Measurements from ENCODE around the gene RTN4R. TPM values are rescaled to one million over a fixed set of nuclear protein-coding genes. Genes with fewer than 3 reads are reported as not detected.

RTN4R gene
- total and polyA plus RNA-seq, 2 donors (not counting 1 experiment from before 2014, with no cell fraction given), result 0.42 to 0.79 TPM

DNA sequence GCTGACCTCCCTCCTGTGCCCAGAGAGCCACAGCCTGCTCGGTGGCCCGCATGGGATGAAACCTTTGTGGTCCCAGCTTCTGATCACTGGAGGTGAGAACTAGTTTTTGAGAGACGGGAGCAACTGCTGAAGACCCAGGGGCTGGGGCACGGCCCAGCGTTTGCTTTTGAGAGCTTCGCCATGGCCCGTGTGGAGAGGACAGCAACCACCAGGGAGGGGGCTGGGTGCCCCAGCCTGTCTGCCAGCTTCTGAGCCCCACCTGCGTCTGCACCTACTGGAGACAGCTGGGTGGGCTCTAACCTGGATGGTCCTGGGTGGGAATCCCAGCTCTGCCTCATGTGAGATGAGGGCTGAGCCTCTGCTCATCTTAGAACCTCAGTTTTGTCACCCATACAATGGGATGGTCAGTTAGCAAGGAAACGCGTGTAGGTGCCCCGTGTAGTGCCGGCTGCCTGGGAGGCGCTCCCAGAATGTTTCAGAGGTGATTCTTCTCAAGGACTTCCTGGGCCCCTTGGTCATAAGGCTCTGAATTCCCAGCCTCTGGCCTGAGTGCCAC is 66.2 kb downstream of the RTN4R start:
- intact Hi-C loops (cut with micrococcal nuclease), result no loop called here
- no peak overlapping the region for H3K4me3 ChIP-seq (ENCODE audit: control extremely low read depth in 1 of 5, extremely low read depth in 1 of 5, insufficient read depth in 1 of 5, low read depth in 2 of 5, low read length in 4 of 5)
- TF ChIP-seq, protein P1, sequence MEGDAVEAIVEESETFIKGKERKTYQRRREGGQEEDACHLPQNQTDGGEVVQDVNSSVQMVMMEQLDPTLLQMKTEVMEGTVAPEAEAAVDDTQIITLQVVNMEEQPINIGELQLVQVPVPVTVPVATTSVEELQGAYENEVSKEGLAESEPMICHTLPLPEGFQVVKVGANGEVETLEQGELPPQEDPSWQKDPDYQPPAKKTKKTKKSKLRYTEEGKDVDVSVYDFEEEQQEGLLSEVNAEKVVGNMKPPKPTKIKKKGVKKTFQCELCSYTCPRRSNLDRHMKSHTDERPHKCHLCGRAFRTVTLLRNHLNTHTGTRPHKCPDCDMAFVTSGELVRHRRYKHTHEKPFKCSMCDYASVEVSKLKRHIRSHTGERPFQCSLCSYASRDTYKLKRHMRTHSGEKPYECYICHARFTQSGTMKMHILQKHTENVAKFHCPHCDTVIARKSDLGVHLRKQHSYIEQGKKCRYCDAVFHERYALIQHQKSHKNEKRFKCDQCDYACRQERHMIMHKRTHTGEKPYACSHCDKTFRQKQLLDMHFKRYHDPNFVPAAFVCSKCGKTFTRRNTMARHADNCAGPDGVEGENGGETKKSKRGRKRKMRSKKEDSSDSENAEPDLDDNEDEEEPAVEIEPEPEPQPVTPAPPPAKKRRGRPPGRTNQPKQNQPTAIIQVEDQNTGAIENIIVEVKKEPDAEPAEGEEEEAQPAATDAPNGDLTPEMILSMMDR (IDR thresholded peaks at IDR 0.05), result no peak
- TF ChIP-seq EZH2 (IDR thresholded peaks at IDR 0.05; ENCODE audit: borderline replicate concordance, insufficient read depth, low read depth, low read length, poor library complexity, severe bottlenecking), result no peak
- WGBS (ENCODE audit: insufficient coverage), result 93% methylated on average over 13 of the region's 13 CpGs
- no peak overlapping the region for H3K4me2 ChIP-seq (replicated peaks; ENCODE audit: low read depth, low read length, poor library complexity, severe bottlenecking)
- H2AFZ ChIP-seq (ENCODE audit: insufficient read depth, low read depth, low read length, poor library complexity, severe bottlenecking), result no peak overlapping the region
- H3K9me3 ChIP-seq (ENCODE audit: control extremely low read depth in 1 of 3, control insufficient read depth in 2 of 3, insufficient read depth in 1 of 3, low read length in 2 of 3), result no peaks in the 10 kb centered on the region
- DNase-seq (no peak), ATAC-seq (ENCODE audit: low read depth) (no peak)
- H3K36me3 ChIP-seq (replicated peaks in 1 of 2; ENCODE audit: control extremely low read depth in 1 of 2, control insufficient read depth in 1 of 2, extremely low read depth in 1 of 2, insufficient read depth in 2 of 2, low read length in 1 of 2), result no peaks in the 10 kb centered on the region
- H3K27me3 Mint-ChIP-seq, result peaks cover 7% of the 10 kb centered on the region
- ChIA-PET POLR2A (no interaction called here), CTCF (no interaction called here)
- no peaks in the 10 kb centered on the region for H3K9me3 Mint-ChIP-seq (ENCODE audit: insufficient read depth)
- H3K27ac ChIP-seq (ENCODE audit: low read length in 2 of 2), result no peak overlapping the region
- H4K20me1 ChIP-seq (ENCODE audit: control insufficient read depth, insufficient read depth, low read length, poor library complexity, severe bottlenecking), result no peaks in the 10 kb centered on the region
- peaks cover 0 to 2% (median 0%) of the 10 kb centered on the region in 4 experiments for H3K27me3 ChIP-seq (replicated peaks in 1 of 4; ENCODE audit: control extremely low read depth in 1 of 4, control insufficient read depth in 3 of 4, insufficient read depth in 4 of 4, low read length in 3 of 4)
- no peak overlapping the region for H3K27ac Mint-ChIP-seq
- peaks cover 11% of the 10 kb centered on the region for H3K4me1 Mint-ChIP-seq
- peaks cover 11 to 15% of the 10 kb centered on the region in 2 donors for H3K4me1 ChIP-seq (ENCODE audit: control insufficient read depth in 2 of 2, insufficient read depth in 2 of 2, low read length in 2 of 2)
- H3K9ac ChIP-seq (ENCODE audit: low read length), result no peak overlapping the region
- H3K79me2 ChIP-seq (ENCODE audit: control insufficient read depth, insufficient read depth, low read length), result peaks cover 7% of the 10 kb centered on the region
- H3K4me3 Mint-ChIP-seq, result no peak overlapping the region

DNA sequence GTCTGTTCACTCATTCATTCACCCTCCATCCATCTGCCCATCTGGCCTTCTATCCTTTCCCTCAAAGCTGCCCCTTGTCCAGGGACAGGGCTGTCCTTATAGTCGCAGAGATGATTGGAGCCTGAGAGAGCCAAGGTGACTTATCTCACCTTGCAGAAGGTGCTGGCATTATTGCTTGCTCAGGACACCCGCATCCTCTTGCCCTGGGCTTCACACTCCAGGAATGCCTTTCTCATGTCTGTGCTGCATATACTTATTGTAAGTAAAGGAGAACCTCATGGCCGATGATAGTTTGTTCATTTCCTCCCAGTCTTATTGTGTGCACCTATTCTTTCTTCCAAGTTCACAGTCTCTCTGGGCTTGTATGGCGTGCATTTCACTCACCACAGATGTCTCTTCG is 68.2 kb downstream of the RTN4R start:
- H3K9me3 ChIP-seq (ENCODE audit: control extremely low read depth in 1 of 3, control insufficient read depth in 2 of 3, insufficient read depth in 1 of 3, low read length in 2 of 3), result no peaks in the 10 kb centered on the region
- ChIA-PET CTCF (no interaction called here), POLR2A (no interaction called here)
- H3K27ac ChIP-seq (ENCODE audit: low read length in 2 of 2), result no peak overlapping the region
- no peaks in the 10 kb centered on the region for H3K79me2 ChIP-seq (ENCODE audit: control insufficient read depth, insufficient read depth, low read length)
- no peaks in the 10 kb centered on the region for H3K4me1 Mint-ChIP-seq
- no peaks in the 10 kb centered on the region for H3K36me3 ChIP-seq (replicated peaks in 1 of 2; ENCODE audit: control extremely low read depth in 1 of 2, control insufficient read depth in 1 of 2, extremely low read depth in 1 of 2, insufficient read depth in 2 of 2, low read length in 1 of 2)
- no peak overlapping the region for H2AFZ ChIP-seq (ENCODE audit: insufficient read depth, low read depth, low read length, poor library complexity, severe bottlenecking)
- H3K4me3 ChIP-seq (ENCODE audit: control extremely low read depth in 1 of 5, extremely low read depth in 1 of 5, insufficient read depth in 1 of 5, low read depth in 2 of 5, low read length in 4 of 5), result no peak overlapping the region
- H4K20me1 ChIP-seq (ENCODE audit: control insufficient read depth, insufficient read depth, low read length, poor library complexity, severe bottlenecking), result no peaks in the 10 kb centered on the region
- H3K9me3 Mint-ChIP-seq (ENCODE audit: insufficient read depth), result no peaks in the 10 kb centered on the region
- ATAC-seq (ENCODE audit: low read depth) (no peak), DNase-seq (no peak)
- H3K27me3 Mint-ChIP-seq, result peaks cover 7% of the 10 kb centered on the region
- 86% methylated on average over 3 of the region's 5 CpGs for WGBS (ENCODE audit: insufficient coverage)
- peaks cover 0 to 2% (median 0%) of the 10 kb centered on the region in 4 experiments for H3K27me3 ChIP-seq (replicated peaks in 1 of 4; ENCODE audit: control extremely low read depth in 1 of 4, control insufficient read depth in 3 of 4, insufficient read depth in 4 of 4, low read length in 3 of 4)
- no peak overlapping the region for H3K4me2 ChIP-seq (replicated peaks; ENCODE audit: low read depth, low read length, poor library complexity, severe bottlenecking)
- intact Hi-C loops (cut with micrococcal nuclease), result no loop called here
- no peak overlapping the region for H3K9ac ChIP-seq (ENCODE audit: low read length)
- TF ChIP-seq, protein P1 (IDR thresholded peaks at IDR 0.05), result no peak
- TF ChIP-seq EZH2 (IDR thresholded peaks at IDR 0.05; ENCODE audit: borderline replicate concordance, insufficient read depth, low read depth, low read length, poor library complexity, severe bottlenecking), result no peak
- no peak overlapping the region for H3K27ac Mint-ChIP-seq
- H3K4me3 Mint-ChIP-seq, result no peak overlapping the region
- no peaks in the 10 kb centered on the region for H3K4me1 ChIP-seq (ENCODE audit: control insufficient read depth in 2 of 2, insufficient read depth in 2 of 2, low read length in 2 of 2)
